Transverse colon (tissue), 4 donors: ENCODE results near the gene VEPH1. TPM values are rescaled to one million over a fixed set of nuclear protein-coding genes. Genes with fewer than 3 reads are reported as not detected.
A peak's percentile ranks its signal among the peaks of the same experiment; 100 is the strongest.

Experiments used
- DNase-seq: peaks from one replicate; pipeline ENCODE4 v3.0.0-alpha.2; 2019
- H3K27ac ChIP-seq, 4 donors: fragments of 200-600 bp; sonication (generic); 2 replicates each; pipeline ENCODE4 v1.5.1; 2016 to 2018; ENCODE audit warnings: inconsistent platforms in 4 of 4
- H3K27me3 ChIP-seq: fragments of 200-600 bp; sonication (generic); 2 replicates; pipeline ENCODE4 v1.5.1; 2017; ENCODE audit warnings: inconsistent platforms
- H3K36me3 ChIP-seq, 4 donors: fragments of 200-600 bp; sonication (generic); 2 replicates each; pipeline ENCODE4 v1.5.1; 2017 to 2019; ENCODE audit warnings: inconsistent platforms in 4 of 4
- H3K4me1 ChIP-seq, 4 donors: fragments of 200-600 bp; sonication (generic); 2 replicates each; pipeline ENCODE4 v1.5.1; 2017 to 2020; ENCODE audit warnings: inconsistent platforms in 4 of 4
- H3K4me3 ChIP-seq, 4 donors: fragments of 200-600 bp; sonication (generic); 1 replicate in 1 of 4; 2 replicates in 3 of 4; pipeline versions ENCODE4 v1.5.1 to v1.6.1; 2017 to 2019; ENCODE audit warnings: inconsistent platforms in 4 of 4
- H3K9me3 ChIP-seq, 2 donors: fragments of 200-600 bp; sonication (generic); 2 replicates each; pipeline ENCODE4 v1.5.1; 2017 to 2019; ENCODE audit warnings: inconsistent platforms in 2 of 2
- CTCF ChIP-seq, 5 experiments: fragments of 200-600 bp in 3 of 5; fragments of 450-650 bp in 2 of 5; sonication (generic) in 3 of 5; IDR thresholded peaks; 1 replicate in 2 of 5; 2 replicates in 3 of 5; pipeline ENCODE4 v1.5.1; 2016 to 2017; ENCODE audit warnings: antibody characterized with exemption in 5 of 5, inconsistent platforms in 3 of 5, mild to moderate bottlenecking in 2 of 5, moderate library complexity in 1 of 5
- EP300 ChIP-seq: sonication (generic); formaldehyde crosslinking; IDR thresholded peaks from one replicate; pipeline ENCODE4 v1.6.1; 2017; ENCODE audit warnings: antibody characterized with exemption, low read depth
- POLR2A ChIP-seq: fragments of 450-650 bp; IDR thresholded peaks from one replicate; pipeline ENCODE4 v1.6.1; 2016; ENCODE audit warnings: antibody characterized with exemption, mild to moderate bottlenecking, moderate library complexity
- POLR2AphosphoS5 ChIP-seq, 3 donors: sonication (generic); formaldehyde crosslinking; IDR thresholded peaks; one replicate each; pipeline ENCODE4 v1.6.1; 2016; ENCODE audit warnings: antibody characterized with exemption in 3 of 3
- WGBS, 2 donors: methylation state at CpG; one replicate each; pipeline ENCODE4 v1.1.5; 2018; ENCODE audit warnings: low coverage in 1 of 2; 5-methylcytosine and 5-hydroxymethylcytosine counted together
- in situ Hi-C, 4 donors: fragments of 200-750 bp; cut with MboI; loops; one replicate each; pipeline versions ENCODE4 v1.15.0 to v1.15.1; 2017; ENCODE audit warnings: low sequenced_read_pairs in 3 of 4, low pct_ligation_motif_present in 1 of 4, low pct_unique_long_range_greater_than_20kb in 1 of 4
- intact Hi-C: fragments of 100-400 bp; cut with DNase I; formaldehyde crosslinking; loops from one replicate; pipeline ENCODE4 v1.15.1; 2023; ENCODE audit warnings: low total_unique reads
- total RNA-seq, 4 donors: library from RNA; depleted of rRNA; stranded (reverse); fragments of >200 nt; gene quantifications; one replicate each; pipeline ENCODE4 v1.1.0, GENCODE V29; 2016

The VEPH1 gene
- total RNA-seq, 4 donors from 2014 or later, result 0.20 to 4.1 (median 0.90) TPM

GRCh38 chr3:157508461-157508860 is 5.2 kb upstream of the VEPH1 start:
- intact Hi-C loops, result no loop called here
- Histone ChIP-seq H3K4me1 (peaks cover 0 to 4% (median 2%) of the 10 kb centered on the region in 4 donors), H3K36me3 (no peaks in the 10 kb centered on the region), H3K27ac (no peak overlapping the region), H3K27me3 (no peaks in the 10 kb centered on the region), H3K9me3 (no peaks in the 10 kb centered on the region), H3K4me3 (no peak overlapping the region)
- in situ Hi-C loops, result no loop called here
- no peak for DNase-seq
- 68 to 90% methylated on average over 1 of the region's 1 CpG for WGBS, 2 donors
- TF ChIP-seq CTCF (IDR thresholded peaks at IDR 0.05) (no peak), POLR2A (no peak)

GRCh38 chr3:157501863-157502262 is 1.4 kb downstream of the VEPH1 start:
- H3K27me3 ChIP-seq, result peaks cover 13% of the 10 kb centered on the region
- WGBS, 2 donors, result 80 to 86% methylated on average over 4 of the region's 4 CpGs
- DNase-seq, result no peak
- no peaks in the 10 kb centered on the region for H3K36me3 ChIP-seq
- H3K4me3 ChIP-seq, result no peak overlapping the region
- H3K9me3 ChIP-seq, result no peaks in the 10 kb centered on the region
- H3K27ac ChIP-seq, result no peak overlapping the region
- in situ Hi-C loops (no loop called here), intact Hi-C loops (no loop called here)
- TF ChIP-seq POLR2A, result no peak
- no peak for TF ChIP-seq POLR2AphosphoS5 (IDR thresholded peaks at IDR 0.05)
- no peak for TF ChIP-seq CTCF (IDR thresholded peaks at IDR 0.05)
- TF ChIP-seq EP300, result no peak
- H3K4me1 ChIP-seq, result peaks cover 5 to 30% (median 17%) of the 10 kb centered on the region in 4 donors

- Histone ChIP-seq H3K27me3 (peaks cover 13% of the 10 kb centered on the region), H3K9me3 (no peaks in the 10 kb centered on the region), H3K4me1 (peaks cover 5 to 30% (median 17%) of the 10 kb centered on the region in 4 donors), H3K27ac (peak overlapping the region in 3 of 4 donors; percentile 9 to 21 (median 10)), H3K4me3 (peak overlapping the region in 1 of 4 donors; percentile 44), H3K36me3 (no peaks in the 10 kb centered on the region)
- WGBS, 2 donors, result 28% methylated on average over 4 of the region's 4 CpGs
- peak; percentile 8 for DNase-seq
- in situ Hi-C loops (no loop called here), intact Hi-C loops (no loop called here)
- TF ChIP-seq EP300 (no peak), POLR2AphosphoS5 (IDR thresholded peaks at IDR 0.05) (peak in 1 of 3 donors; percentile 22), POLR2A (no peak)
Measured at GRCh38 chr3:157500232-157500631, 3.0 kb downstream of the VEPH1 start.

GRCh38 chr3:157499342-157499963 is 3.8 kb downstream of the VEPH1 start:
- WGBS, 2 donors, result 0 to 6% methylated on average over 3 to 24 of the region's 24 CpGs
- Histone ChIP-seq H3K36me3 (no peaks in the 10 kb centered on the region), H3K27me3 (peaks cover 13% of the 10 kb centered on the region), H3K9me3 (no peaks in the 10 kb centered on the region), H3K27ac (peak overlapping the region in 3 of 4 donors; percentile 9 to 21 (median 10)), H3K4me1 (peaks cover 5 to 30% (median 17%) of the 10 kb centered on the region in 4 donors), H3K4me3 (peak overlapping the region in 2 of 4 donors; percentile 20 to 44)
- in situ Hi-C loops, result loop anchor here (10.0 to 25.0 kb wide), 2 partner anchors 287 to 295 kb away; no protein-coding TSS in a partner anchor
- DNase-seq, result peak; percentile 45
- TF ChIP-seq CTCF (IDR thresholded peaks at IDR 0.05), result peak; percentile 2 to 47 (median 9)
- no peak for TF ChIP-seq POLR2AphosphoS5 (IDR thresholded peaks at IDR 0.05)
- intact Hi-C loops, result loop anchor here (5.0 kb wide), 1 partner anchor 297 kb away; no protein-coding TSS in a partner anchor
